ENCODE data around the gene DICER1.

DNA sequence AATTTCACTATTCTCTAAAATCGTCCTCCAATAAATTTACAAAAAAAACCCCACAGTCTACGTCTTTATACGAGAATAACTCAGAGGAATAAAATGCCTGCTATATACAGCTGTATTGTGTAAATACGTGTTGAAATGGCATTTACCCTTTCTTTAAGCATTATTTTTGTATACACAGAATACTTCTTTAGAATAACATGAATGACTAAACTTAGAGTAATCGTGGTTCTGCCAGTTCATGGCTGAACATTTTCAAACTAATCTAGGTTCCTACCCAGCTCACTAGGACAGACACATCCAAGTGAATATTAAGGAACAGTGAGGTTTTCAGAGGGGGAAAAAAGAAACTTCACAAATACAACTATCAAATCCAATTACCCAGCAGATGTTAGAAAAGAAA lies 24.6 kb downstream of the DICER1 start:
- TF ChIP-seq POLR2A (IDR thresholded peaks at IDR 0.05): no peak
- TF ChIP-seq, protein P1, sequence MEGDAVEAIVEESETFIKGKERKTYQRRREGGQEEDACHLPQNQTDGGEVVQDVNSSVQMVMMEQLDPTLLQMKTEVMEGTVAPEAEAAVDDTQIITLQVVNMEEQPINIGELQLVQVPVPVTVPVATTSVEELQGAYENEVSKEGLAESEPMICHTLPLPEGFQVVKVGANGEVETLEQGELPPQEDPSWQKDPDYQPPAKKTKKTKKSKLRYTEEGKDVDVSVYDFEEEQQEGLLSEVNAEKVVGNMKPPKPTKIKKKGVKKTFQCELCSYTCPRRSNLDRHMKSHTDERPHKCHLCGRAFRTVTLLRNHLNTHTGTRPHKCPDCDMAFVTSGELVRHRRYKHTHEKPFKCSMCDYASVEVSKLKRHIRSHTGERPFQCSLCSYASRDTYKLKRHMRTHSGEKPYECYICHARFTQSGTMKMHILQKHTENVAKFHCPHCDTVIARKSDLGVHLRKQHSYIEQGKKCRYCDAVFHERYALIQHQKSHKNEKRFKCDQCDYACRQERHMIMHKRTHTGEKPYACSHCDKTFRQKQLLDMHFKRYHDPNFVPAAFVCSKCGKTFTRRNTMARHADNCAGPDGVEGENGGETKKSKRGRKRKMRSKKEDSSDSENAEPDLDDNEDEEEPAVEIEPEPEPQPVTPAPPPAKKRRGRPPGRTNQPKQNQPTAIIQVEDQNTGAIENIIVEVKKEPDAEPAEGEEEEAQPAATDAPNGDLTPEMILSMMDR (IDR thresholded peaks at IDR 0.05): no peak
